GM19324 (cell line): ENCODE results near the gene USE1.
"Not testable (repeated sequence)": the region's sequence is repeated elsewhere in the genome, so short reads cannot be mapped to it uniquely, and the experiment has no call there.

Experiments used
- ATAC-seq: cut with Tn5 transposase; IDR thresholded peaks from one replicate; pipeline ENCODE4 v1.9.1; 2021; ENCODE audit warnings: mild to moderate bottlenecking, moderate library complexity; ENCODE audit not compliant: unreplicated experiment, low FRiP score

USE1 gene, protein sequence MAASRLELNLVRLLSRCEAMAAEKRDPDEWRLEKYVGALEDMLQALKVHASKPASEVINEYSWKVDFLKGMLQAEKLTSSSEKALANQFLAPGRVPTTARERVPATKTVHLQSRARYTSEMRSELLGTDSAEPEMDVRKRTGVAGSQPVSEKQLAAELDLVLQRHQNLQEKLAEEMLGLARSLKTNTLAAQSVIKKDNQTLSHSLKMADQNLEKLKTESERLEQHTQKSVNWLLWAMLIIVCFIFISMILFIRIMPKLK

DNA sequence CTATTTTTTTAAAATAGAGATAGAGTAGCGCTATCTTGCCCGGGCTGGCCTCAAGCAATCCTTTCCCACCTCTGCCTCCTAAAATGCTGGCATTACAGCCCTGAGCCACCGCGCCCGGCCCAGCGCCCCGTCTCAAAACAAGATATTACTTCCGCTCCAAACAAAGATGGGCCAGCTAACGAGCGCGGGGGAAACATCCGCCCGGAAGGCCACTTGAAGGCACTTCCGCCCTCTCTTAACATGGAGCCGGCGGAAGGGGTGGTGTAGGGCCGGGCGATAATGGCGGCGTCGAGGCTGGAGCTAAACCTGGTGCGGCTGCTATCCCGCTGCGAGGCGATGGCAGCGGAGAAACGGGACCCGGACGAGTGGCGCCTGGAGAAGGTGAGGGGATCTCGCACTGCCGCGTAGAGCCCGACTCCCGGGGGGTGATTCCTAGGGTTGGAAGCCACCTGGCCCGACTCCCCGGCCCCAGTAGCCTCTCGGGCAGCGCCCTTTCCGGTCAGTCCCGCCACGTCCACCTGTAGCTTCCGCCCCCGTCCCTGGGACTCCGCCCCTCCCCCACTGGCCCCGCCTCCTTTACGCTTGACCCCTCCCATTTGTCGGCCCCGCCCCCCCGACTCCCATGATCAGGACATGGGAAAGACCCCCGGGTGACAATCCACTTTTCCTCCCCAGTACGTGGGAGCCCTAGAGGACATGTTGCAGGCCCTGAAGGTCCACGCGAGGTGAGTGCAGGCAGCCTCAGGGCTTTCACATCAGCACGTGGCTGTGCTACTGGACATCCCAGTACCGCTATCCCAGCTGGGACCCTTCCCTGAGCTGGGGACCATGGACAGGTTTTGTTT is at the start of gene USE1:
USE1 (plus strand) TSS at position 231 of the 845 bp plus-strand sequence; CDS start at position 280, 49 bp downstream.
- ATAC-seq, result peak; percentile 81

DNA sequence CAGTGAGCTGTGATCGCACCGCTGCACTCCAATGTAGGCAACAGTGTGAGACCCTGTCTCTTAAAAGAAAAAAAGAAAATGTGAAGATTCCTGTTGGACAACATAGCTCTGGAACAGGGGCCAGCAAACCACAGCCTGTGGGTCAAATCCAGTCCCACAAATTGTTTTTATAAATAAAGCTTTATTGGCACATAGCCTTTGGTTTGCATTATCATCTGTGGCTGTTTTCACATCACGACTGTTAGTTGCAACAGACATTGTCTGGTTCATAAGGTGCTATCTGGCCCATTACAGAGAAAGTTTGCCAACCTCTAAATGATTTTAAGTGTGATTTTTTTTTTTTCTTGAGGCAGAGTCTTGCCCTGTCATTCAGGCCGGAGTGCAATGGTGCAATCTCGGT is 49.4 kb upstream of the USE1 start:
- no peak for ATAC-seq

DNA sequence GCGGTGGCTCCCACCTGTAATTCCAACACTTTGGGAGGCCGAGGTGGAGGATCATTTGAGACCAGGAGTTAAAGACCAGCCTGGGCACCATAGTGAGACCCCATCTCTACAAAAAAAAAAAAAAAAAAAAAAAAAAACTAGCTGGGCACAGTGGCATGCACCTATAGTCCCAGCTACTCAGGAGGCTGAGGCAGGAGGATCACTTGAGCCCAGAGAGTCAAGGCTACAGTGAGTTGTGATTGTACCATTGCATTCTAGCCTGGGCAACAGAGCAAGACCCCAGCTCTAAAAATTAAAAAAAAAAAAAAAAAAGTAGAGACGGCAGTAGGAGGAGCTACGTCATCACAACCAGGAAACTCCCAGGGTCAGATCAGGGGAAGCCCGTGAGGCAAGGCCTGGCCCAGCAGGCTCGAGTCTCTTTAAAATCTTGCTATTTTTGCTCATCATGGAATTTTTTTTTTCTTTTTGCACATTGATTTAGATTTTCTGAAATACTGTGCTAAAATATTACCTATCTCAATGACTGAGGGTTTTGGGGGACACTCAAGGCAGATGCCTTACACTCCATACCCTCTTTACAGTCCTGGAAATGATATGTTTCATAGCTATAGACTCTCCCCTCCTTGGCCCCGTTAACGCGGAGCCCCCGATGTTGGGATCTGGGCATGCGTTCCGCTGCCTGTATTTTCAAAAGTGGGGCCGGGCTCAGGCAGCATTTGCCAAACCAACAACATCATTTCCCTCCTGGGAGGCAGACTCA is 44.4 kb upstream of the USE1 start:
- no peak for ATAC-seq

DNA sequence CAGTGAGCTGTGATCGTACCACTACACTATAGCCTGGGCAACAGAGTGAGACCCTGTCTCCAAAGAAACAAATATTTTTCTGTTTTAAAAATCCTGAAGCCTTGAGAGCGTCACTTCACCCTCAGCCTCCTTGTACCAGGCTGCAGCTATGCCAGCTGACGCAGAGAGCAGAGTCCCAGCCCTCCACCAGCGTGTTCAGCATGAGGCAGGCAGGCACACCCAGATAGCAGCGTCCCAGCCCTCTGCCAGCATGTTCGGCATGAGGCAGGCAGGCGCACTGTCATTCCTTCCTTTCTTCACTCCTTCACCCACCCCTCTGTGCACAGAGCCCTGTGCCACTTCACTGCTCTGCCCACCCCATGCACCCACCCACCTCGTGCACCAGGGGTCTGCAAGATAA is 43.3 kb upstream of the USE1 start:
- no peak for ATAC-seq

DNA sequence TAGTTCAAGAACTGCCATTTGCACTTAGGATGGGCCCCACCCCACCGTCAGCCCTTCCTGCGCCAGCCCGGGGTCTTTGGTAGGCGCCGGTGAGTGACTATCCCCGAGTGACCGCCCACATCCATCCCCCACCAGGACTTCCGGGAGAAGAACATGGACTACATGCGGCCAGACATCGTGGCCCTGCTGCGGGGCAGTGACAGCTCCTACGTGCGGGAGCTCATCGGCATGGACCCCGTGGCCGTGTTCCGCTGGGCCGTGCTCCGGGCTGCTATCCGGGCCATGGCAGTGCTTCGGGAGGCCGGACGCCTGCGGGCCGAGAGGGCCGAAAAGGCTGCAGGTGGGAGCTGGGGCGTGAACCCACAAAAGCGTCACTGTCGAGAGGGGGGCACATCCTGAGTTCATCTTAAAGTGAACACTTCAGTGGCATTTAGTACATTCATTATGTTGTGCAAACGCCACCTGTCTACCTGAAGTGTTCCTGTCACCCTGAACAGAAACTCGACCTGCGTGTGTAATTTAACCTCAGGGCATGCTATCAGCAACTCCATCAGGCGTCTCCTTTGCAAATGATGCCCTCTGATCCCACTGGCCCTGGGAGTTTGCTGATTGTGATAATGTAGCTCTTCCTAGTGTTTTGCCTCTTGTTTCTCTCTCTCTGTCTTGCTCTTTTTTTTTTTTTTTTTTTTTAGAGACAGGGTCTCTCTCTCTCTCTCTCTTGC is 42.4 kb upstream of the USE1 start:
- no peak for ATAC-seq

DNA sequence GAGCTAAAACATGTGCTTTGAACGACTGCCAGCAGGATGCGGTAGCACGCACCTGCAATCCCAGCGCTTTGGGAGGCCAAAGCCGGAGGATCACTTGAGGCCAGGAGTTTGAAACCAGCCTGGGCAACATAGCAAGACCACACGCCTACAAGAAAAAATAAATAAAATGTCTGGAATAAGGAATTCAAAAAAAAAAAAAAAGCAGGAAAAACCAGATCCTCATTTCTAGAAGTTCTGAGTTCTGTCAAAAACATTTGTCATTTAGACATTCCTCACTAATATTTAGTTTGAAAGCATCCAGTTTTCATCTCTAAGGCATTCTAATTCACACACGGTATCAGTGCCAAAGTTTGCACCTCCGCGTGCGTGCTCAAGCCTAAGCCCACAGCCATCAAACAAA is 36.9 kb upstream of the USE1 start:
- ATAC-seq, result no peak

DNA sequence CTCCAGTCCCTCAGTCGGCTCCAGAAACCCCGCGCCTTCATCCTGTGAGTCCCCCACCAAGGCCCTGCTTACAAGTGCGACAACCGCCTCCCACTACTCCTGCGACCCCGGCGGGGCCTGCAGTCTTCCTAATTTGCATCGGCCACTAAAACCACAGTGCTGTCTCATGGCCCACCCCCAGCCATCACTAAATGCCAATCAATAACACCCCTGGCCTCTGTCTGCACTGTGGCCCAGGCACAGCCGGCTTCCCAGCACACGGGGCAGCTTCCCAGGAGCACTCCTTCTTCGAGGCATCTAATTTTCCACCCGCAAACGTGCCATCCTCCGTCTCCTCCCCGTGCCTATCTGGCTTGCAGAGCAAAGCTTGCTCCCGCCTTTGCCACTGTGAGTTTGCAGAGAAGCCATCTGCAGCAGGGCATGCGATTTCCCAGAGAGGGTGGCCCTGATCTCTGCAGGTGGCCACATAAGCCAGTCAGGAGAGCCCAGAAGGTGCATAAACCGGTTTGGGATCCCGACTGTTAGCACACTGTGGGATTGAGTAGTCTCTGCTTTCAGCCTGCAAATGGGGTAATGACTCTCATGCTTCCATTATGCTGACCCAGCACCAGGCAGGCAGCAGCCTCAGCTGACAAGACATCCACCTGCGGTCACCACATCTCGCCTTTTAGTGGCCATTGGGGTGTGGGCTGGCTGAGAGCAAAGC is 34.0 kb upstream of the USE1 start:
- no peak for ATAC-seq

DNA sequence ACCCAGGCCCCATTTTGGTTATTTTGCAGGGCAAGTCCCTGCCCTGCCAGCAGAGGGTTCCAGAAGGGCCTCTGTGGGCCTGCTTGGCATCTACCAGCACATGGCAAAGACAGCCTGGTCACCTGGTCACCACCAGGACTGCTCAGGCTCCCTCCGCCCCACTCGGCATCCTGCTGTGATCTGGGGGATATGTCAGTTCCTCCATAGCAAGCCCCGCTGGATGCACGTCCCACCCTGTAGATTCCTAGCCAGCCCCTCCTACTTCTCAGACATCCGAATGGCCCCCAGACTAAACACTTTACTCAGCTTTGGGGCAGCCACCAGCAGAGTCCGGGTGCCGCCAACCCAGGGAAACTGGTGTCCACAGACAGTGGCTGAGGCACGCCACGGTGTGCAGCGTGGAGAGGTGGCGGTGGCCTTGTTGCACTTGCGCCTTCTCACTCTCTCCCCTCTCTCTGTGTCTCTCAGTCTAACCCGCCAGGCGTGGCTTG is 31.8 kb upstream of the USE1 start:
- ATAC-seq, result no peak

DNA sequence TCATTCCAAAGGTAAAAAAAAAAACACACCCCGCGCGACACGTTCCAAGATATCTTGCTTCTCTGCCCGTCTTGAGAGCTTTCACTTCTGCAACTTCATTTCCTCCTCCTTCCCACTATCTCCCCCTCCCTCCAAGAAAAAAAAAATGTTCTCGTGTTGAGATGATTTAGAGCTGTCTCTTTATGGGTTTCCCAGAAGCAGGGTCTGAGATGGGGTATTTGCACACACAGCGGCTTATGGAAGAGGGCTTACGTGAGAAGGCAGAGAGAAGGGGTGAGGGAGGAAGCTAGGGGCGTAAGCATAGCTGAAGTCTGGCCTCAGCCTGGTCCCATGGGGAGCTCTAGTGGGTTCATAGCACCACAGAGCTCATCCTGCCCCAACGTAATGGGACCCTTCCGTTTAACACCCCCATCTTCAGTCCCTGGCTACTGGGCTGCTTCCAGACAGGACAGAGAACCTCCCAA is 31.3 kb upstream of the USE1 start:
- no peak for ATAC-seq

DNA sequence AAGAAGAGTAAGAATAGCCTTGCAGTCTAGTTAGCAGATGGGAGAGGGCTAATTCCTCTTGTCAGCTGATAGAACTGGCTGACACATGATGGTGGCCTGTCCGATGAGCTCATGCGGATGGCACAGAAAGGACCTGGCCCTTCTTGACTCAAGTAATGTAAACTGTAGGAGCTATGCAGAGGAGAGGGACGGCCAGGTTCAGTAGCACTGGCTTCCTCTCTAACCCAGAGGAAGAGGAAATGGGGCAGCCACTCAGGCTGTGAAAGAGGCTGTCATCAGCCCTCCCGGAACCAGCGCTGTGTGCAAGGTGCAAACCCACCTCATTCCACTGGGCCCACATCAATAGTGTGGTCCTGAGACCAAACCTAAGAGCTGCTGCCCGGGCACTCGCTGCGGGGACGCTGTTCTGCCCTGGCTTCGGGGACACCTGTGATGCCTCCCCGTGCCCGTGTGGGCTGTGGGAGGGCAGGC is 30.8 kb upstream of the USE1 start:
- no peak for ATAC-seq

DNA sequence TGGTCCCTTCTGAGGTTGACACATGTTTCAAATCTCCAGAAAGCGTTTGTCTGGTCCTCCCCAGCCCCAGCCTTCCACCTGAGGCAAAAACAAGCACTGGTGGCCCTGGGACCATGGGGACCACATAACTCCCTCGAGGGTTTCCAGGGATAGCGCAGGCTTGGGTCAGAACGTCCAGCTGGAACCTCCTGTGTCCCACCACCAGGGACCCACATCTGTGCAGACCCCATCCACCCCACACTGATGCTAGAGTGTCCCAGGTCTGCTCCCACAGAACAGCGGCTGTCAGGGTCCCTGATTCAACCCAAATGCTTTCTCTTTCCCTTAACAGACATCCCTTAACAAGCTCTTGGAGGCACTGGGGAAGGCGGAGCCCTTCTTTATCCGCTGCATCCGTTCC is 29.6 kb upstream of the USE1 start:
- ATAC-seq, result no peak

DNA sequence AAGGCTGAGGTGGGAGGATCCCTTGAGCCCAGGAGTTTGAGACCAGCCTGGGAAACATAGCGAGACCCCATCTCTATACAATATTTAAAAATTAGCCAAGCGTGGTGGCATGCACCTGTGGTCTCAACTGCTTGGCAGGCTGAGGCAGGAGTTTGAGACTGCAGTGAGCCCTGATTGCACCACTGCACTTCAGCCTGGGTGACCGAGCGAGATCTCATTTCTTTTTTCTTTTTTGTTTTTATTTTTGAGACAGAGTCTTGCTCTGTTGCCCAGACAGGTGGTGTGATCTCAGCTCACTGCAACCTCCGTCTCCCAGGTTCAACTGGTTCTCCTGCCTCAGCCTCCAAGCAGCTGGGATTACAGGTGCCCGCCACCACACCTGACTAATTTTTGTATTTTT is 23.4 kb upstream of the USE1 start:
- ATAC-seq, result not testable (repeated sequence)

DNA sequence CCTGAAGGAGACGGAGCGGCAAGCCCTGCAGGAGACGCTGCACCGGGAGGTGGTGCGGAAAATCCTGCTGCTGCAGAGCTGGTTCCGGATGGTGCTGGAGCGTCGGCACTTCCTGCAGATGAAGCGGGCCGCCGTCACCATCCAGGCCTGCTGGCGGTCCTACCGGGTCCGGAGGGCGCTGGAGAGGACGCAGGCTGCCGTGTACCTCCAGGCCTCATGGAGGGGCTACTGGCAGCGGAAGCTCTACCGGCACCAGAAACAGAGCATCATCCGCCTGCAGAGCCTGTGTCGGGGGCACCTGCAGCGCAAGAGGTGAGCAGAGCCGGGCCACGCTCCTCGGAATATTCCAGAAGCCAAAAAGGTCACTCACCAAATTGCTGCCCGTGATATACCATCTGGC is 22.4 kb upstream of the USE1 start:
- no peak for ATAC-seq

DNA sequence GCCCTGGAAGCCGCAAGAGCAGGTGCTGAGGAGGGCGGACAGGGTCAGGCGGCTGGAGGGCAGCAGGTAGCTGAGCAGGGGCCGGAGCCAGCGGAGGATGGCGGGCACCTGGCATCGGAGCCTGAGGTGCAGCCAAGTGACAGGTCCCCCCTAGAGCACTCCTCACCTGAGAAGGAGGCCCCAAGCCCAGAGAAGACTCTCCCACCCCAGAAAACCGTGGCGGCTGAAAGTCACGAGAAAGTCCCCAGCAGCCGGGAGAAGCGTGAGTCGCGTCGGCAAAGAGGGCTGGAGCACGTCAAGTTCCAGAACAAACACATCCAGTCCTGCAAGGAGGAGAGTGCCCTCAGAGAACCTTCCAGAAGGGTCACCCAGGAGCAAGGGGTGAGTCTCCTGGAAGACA is 20.5 kb upstream of the USE1 start:
- ATAC-seq, result no peak

DNA sequence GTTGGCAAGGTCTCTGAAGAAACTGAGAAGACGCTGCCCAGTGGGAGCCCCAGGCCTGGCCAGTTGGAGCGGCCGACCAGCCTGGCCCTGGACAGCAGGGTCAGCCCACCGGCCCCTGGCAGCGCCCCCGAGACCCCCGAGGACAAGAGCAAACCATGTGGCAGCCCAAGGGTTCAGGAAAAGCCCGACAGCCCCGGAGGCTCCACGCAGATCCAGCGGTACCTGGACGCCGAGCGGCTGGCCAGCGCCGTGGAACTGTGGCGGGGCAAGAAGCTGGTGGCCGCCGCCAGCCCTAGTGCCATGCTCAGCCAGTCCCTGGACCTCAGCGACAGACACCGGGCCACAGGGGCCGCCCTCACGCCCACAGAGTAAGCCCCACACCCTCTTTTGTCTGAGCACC is 20.1 kb upstream of the USE1 start:
- ATAC-seq, result no peak

DNA sequence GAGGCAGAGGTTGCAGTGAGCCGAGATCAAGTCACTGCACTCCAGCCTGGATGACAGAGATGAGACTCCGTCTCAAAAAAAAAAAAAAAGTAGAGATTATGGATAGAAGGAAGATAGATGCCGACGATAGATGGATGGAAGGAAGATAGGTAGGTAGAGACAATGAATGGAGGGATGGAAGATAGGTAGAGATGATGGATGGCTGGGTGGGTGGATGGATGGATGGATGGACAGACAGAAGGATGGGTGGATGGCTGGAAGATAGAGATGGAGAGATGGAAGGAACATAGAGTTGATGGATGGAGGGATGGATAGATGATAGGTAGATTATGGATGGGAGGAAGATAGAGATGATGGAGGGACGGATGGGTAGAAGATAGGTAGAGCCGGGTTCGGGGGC is 18.5 kb upstream of the USE1 start:
- no peak for ATAC-seq

DNA sequence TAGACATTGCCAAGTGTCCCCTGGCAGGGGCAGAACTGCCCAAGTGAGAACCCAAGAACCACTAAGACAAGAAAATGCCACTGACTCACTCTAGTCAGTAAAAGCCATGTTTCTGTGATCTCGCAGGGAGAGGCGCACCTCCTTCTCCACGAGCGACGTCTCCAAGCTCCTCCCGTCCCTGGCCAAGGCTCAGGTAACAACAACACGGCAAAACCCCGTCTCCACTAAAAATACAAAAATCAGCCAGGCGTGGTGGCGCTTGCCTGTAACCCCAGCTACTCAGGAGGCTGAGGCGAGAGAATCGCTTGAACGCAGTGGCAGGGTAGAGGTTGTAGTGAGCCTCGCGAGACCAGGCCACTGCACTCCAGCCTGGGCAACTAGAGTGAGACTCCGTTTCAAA is 17.5 kb upstream of the USE1 start:
- ATAC-seq, result no peak

DNA sequence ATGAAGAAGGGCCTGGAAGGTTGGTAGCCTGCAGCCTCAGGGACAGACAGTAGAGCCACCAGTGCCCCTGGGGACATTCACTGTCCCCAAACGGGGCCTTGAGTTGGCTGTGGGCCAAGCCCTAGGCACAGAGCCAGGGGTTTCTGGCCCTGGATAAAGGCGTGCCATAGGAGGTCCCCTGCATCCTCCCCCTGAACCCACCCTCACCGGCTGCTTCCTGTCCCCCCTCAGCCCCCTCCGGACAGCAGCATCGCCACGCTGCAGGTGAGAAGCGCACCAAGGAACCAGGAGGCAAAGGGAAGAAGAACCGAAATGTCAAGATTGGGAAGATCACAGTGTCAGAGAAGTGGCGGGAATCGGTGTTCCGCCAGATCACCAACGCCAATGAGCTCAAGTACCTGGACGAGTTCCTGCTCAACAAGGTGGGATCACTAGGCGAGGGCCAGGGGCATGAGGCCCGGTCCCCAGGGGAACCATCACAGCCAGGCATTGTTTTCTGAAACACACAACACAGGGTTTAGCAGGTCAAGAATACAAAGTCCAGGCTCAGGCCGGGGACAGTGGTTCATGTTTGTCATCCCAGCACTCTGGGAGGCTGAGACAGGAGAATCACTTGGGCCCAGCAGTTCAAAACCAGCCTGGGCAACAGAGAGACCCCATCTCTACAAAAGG is 14.6 kb upstream of the USE1 start:
- no peak for ATAC-seq

DNA sequence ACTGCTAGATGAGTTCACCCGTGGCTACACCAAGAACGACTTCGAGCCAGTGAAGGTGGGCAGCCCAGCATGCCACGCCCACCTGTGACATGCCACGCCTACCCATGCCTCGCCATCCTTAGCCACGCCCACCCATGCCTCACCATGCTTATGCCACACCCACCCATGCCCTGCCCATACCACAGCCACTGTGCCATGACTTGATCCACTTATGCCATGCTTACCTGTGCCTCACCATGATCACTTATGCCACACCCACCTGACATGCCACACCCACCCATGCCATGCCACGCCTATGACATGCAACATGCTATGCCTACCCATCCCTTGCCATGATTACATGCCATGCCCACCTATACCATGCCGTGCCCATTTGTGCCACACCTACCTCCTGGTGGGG is 12.9 kb upstream of the USE1 start:
- ATAC-seq, result no peak
